MM.1S (cell line): ENCODE data around the gene OR2T11.

ENCODE experiments used
- DNase-seq: peaks from one replicate; pipeline ENCODE4 v3.0.0-alpha.2; 2015
- H2AFZ ChIP-seq: fragments of 300-600 bp; sonication (generic); 2 replicates; pipeline ENCODE4 v1.6.0; 2016; ENCODE audit warnings: antibody characterized with exemption, low read length
- H3F3A ChIP-seq: fragments of 300-600 bp; sonication (generic); 2 replicates; pipeline ENCODE4 v1.6.1; 2016; ENCODE audit warnings: mild to moderate bottlenecking, antibody characterized with exemption, low read length, moderate library complexity, mixed read lengths; ENCODE audit not compliant: insufficient read depth
- H3K27ac ChIP-seq: fragments of 300-600 bp; sonication (generic); 2 replicates; pipeline ENCODE4 v1.5.1; 2016; ENCODE audit warnings: mild to moderate bottlenecking, low read length
- H3K27me3 ChIP-seq: fragments of 300-600 bp; sonication (generic); replicated peaks from 2 replicates; pipeline ENCODE4 v1.6.0; 2016; ENCODE audit warnings: low read length; ENCODE audit not compliant: insufficient read depth
- H3K36me3 ChIP-seq: fragments of 300-600 bp; sonication (generic); replicated peaks from 2 replicates; pipeline ENCODE4 v1.6.1; 2016; ENCODE audit warnings: mild to moderate bottlenecking, low read length, mixed read lengths; ENCODE audit not compliant: insufficient read depth
- H3K4me1 ChIP-seq: fragments of 300-600 bp; sonication (generic); 2 replicates; pipeline ENCODE4 v1.6.1; 2016; ENCODE audit warnings: low read length, mixed read lengths
- H3K4me2 ChIP-seq: fragments of 300-600 bp; sonication (generic); 2 replicates; pipeline ENCODE4 v1.6.0; 2016; ENCODE audit warnings: low read depth, low read length
- H3K4me3 ChIP-seq: fragments of 300-600 bp; sonication (generic); 2 replicates; pipeline ENCODE4 v1.5.1; 2016; ENCODE audit warnings: low read length, mixed read lengths
- H3K79me2 ChIP-seq: fragments of 300-600 bp; sonication (generic); 2 replicates; pipeline ENCODE4 v1.6.1; 2016; ENCODE audit warnings: mixed run types, low read length, mixed read lengths
- H3K9ac ChIP-seq: fragments of 300-600 bp; sonication (generic); 2 replicates; pipeline ENCODE4 v1.6.1; 2016; ENCODE audit warnings: low read length, mixed read lengths
- H3K9me2 ChIP-seq: fragments of 300-600 bp; sonication (generic); replicated peaks from 2 replicates; pipeline ENCODE4 v1.6.1; 2016; ENCODE audit warnings: mild to moderate bottlenecking, low read length, mixed read lengths; ENCODE audit not compliant: insufficient read depth
- H3K9me3 ChIP-seq: fragments of 300-600 bp; sonication (generic); replicated peaks from 2 replicates; pipeline ENCODE4 v1.6.1; 2016; ENCODE audit warnings: mild to moderate bottlenecking, low read length, mixed read lengths; ENCODE audit not compliant: insufficient read depth
- H4K20me1 ChIP-seq: fragments of 300-600 bp; sonication (generic); 2 replicates; pipeline ENCODE4 v1.6.1; 2016; ENCODE audit warnings: mild to moderate bottlenecking, low read length, moderate library complexity, mixed read lengths; ENCODE audit not compliant: insufficient read depth
- CTCF ChIP-seq: fragments of 300-600 bp; sonication (generic); IDR thresholded peaks from 2 replicates; pipeline ENCODE4 v1.5.1; 2016; ENCODE audit warnings: antibody characterized with exemption, low read length, mixed read lengths
- EZH2 ChIP-seq: fragments of 300-600 bp; sonication (generic); optimal IDR thresholded peaks from 2 replicates; pipeline ENCODE3; 2017; ENCODE audit warnings: low read depth, mild to moderate bottlenecking, antibody characterized with exemption, low read length, mixed read lengths
- EZH2phosphoT487 ChIP-seq: fragments of 300-600 bp; sonication (generic); IDR thresholded peaks from 2 replicates; pipeline ENCODE4 v1.6.1; 2018; ENCODE audit warnings: antibody characterized with exemption, low read length

OR2T11 gene

DNA sequence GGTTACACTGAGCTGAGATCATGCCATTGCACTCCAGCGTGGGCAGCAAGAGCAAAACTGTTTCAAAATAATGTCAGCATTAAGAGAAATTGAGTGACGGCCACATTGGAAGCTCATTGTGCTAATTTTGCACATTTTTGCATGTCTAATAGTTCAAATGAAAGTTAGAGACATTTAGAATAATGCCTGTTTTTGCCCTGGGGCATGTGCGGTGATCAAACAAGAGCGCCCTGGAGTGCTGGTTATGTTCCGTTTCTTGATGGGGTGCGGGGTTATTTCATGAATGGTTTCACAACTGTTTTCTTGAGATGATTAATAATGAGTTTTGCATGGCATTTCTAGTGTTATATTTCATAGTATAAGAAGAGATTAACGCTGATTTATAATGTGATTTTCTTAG is 13.1 kb downstream of the OR2T11 start:
- no peaks in the 10 kb centered on the region for H3K79me2 ChIP-seq
- no peak overlapping the region for H3K27ac ChIP-seq
- no peaks in the 10 kb centered on the region for H3K9me3 ChIP-seq
- no peak overlapping the region for H2AFZ ChIP-seq
- no peaks in the 10 kb centered on the region for H3K36me3 ChIP-seq
- H3K4me1 ChIP-seq = no peaks in the 10 kb centered on the region
- H4K20me1 ChIP-seq = no peaks in the 10 kb centered on the region
- H3K4me2 ChIP-seq = no peak overlapping the region
- no peaks in the 10 kb centered on the region for H3K9me2 ChIP-seq
- H3K4me3 ChIP-seq = no peak overlapping the region
- H3K9ac ChIP-seq = no peak overlapping the region
- H3F3A ChIP-seq = no peaks in the 10 kb centered on the region
- no peaks in the 10 kb centered on the region for H3K27me3 ChIP-seq
- TF ChIP-seq EZH2 = no peak
- TF ChIP-seq EZH2phosphoT487 = no peak
- TF ChIP-seq CTCF = no peak
- DNase-seq = no peak

GRCh38 chr1:248618878-248619277 is 16.0 kb downstream of the OR2T11 start:
- Histone ChIP-seq H3K9ac (no peak overlapping the region), H3K27me3 (no peaks in the 10 kb centered on the region), H4K20me1 (no peaks in the 10 kb centered on the region), H3K4me2 (no peak overlapping the region), H3K4me3 (no peak overlapping the region), H2AFZ (no peak overlapping the region), H3F3A (no peaks in the 10 kb centered on the region), H3K79me2 (no peaks in the 10 kb centered on the region), H3K9me2 (no peaks in the 10 kb centered on the region), H3K9me3 (no peaks in the 10 kb centered on the region), H3K4me1 (no peaks in the 10 kb centered on the region), H3K36me3 (no peaks in the 10 kb centered on the region), H3K27ac (no peak overlapping the region)
- TF ChIP-seq EZH2phosphoT487 (no peak), EZH2 (no peak), CTCF (peak; percentile 54)
- DNase-seq = peak; percentile 41

DNA sequence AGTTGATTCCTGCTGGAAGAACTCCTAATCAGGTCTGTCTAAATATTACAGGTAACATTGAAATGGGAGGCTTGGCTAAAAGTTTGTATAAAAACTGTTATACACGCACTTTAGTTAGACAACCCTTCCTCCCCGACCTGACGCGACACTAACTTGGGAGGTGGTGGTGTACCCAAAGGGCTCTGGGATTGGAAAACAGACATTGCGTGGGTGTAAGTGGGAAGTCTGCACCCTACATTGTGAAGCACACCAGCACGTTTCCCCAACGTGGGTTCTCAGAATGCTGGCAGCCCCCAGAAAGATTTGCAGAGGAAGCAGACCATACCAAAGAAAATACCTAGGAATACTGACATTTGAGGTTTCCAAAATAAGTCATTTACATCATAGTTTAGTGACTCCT is 16.8 kb downstream of the OR2T11 start:
- no peak for DNase-seq
- Histone ChIP-seq H3F3A (no peaks in the 10 kb centered on the region), H2AFZ (no peak overlapping the region)

More for the DNA sequence above, 16.8 kb downstream of the OR2T11 start:
- no peaks in the 10 kb centered on the region for H3K36me3 ChIP-seq
- H3K27me3 ChIP-seq = no peaks in the 10 kb centered on the region
- no peak overlapping the region for H3K9ac ChIP-seq
- no peak overlapping the region for H3K27ac ChIP-seq
- H3K9me2 ChIP-seq = no peaks in the 10 kb centered on the region
- H3K4me2 ChIP-seq = no peak overlapping the region
- H3K4me3 ChIP-seq = no peak overlapping the region
- no peaks in the 10 kb centered on the region for H3K79me2 ChIP-seq
- H3K9me3 ChIP-seq = no peaks in the 10 kb centered on the region
- TF ChIP-seq EZH2 (no peak), EZH2phosphoT487 (no peak), CTCF (no peak)
- peaks cover 5% of the 10 kb centered on the region; the same call in 1 of the 2 replicates for H3K4me1 ChIP-seq
- no peaks in the 10 kb centered on the region for H4K20me1 ChIP-seq
